ENCODE data around the gene FCRLB. TPM values are rescaled to one million over a fixed set of nuclear protein-coding genes. Genes with fewer than 3 reads are reported as not detected.

Gene FCRLB
- total RNA-seq, 1 experiment from 2014 or later = 0.55 TPM

DNA sequence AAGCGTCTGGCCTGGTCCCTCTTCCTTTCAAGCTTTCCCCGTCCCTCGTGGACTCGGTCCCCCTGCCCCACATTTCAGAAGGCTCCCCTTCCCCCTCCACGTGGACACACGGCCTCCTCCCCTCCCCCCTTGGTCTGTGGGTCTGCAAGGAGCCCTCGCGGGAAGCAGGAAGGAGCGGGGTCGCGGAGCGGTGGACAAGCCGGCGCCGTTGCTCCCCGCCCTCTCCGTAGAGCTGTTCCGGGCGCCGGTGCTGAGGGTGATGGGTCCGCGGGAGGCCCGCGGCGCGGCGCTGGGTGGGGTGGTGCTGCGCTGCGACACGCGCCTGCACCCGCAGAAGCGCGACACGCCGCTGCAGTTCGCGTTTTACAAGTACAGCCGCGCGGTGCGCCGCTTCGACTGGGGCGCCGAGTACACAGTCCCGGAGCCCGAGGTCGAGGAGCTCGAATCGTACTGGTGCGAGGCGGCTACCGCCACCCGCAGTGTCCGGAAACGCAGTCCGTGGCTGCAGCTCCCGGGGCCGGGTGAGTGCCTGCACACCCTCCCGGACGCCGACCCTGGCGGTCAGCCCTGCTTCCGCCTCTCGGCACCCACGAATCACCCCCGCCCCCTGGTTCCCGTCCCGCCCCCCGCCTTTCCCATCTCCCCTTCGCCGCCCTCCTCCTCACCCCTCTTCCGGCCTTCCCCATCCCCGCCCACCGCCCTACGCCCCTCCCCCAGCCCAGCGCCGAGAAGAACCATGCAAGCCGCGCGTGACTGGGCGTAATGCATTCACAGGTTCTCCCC is 5.3 kb downstream of the FCRLB start:
- H3K36me3 ChIP-seq (replicated peaks; ENCODE audit: control insufficient read depth, insufficient read depth, low read length) = no peaks in the 10 kb centered on the region
- H3K27me3 ChIP-seq (ENCODE audit: control insufficient read depth, insufficient read depth, low read length) = peaks cover 50% of the 10 kb centered on the region
- DNase-seq = peak; percentile 95
- H3K4me3 ChIP-seq (ENCODE audit: insufficient read depth, low read depth, low read length) = peak overlapping the region; percentile 99

DNA sequence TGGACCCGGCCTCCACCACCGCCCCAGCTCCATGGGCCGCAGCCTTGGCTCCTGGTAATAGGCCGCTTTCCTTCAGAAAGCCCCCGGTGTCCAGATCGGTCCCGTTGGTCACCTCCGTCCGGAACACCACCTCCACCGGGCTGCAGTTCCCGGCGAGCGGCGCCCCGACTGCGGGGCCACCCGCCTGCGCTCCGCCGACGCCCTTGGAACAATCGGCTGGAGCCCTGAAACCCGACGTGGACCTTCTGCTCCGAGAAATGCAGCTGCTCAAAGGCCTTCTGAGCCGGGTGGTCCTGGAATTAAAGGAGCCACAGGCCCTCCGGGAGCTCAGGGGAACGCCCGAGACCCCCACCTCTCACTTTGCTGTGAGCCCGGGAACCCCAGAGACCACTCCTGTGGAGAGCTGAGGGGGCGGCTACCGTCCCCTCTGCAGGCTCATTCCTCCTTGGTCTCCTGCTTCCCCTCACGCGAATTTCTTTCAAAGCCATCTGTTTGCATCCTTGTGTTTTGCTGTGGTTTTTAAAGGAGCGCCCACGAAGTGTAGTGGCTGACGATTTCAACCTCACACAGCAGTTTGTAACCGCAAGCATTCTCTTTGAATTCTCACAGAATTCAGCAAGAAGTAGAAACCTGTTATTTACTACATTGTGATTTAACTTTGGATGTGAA is 6.0 kb downstream of the FCRLB start:
- no peaks in the 10 kb centered on the region for H3K36me3 ChIP-seq (replicated peaks; ENCODE audit: control insufficient read depth, insufficient read depth, low read length)
- H3K27me3 ChIP-seq (ENCODE audit: control insufficient read depth, insufficient read depth, low read length) = peaks cover 49% of the 10 kb centered on the region
- no peak for DNase-seq
- peak overlapping the region; percentile 99 for H3K4me3 ChIP-seq (ENCODE audit: insufficient read depth, low read depth, low read length)

GRCh38 chr1:161728376-161729226 is 7.3 kb downstream of the FCRLB start:
- H3K36me3 ChIP-seq (replicated peaks; ENCODE audit: control insufficient read depth, insufficient read depth, low read length) = no peaks in the 10 kb centered on the region
- DNase-seq = no peak
- H3K27me3 ChIP-seq (ENCODE audit: control insufficient read depth, insufficient read depth, low read length) = peaks cover 40% of the 10 kb centered on the region
- H3K4me3 ChIP-seq (ENCODE audit: insufficient read depth, low read depth, low read length) = no peak overlapping the region

- H3K27me3 ChIP-seq (ENCODE audit: control insufficient read depth, insufficient read depth, low read length) = peaks cover 31% of the 10 kb centered on the region
- no peak for DNase-seq
- no peak overlapping the region for H3K4me3 ChIP-seq (ENCODE audit: insufficient read depth, low read depth, low read length)
- no peaks in the 10 kb centered on the region for H3K36me3 ChIP-seq (replicated peaks; ENCODE audit: control insufficient read depth, insufficient read depth, low read length)
Measured at GRCh38 chr1:161730050-161730564, 8.8 kb downstream of the FCRLB start.

- no peak overlapping the region for H3K4me3 ChIP-seq (ENCODE audit: insufficient read depth, low read depth, low read length)
- DNase-seq = no peak
- H3K36me3 ChIP-seq (replicated peaks; ENCODE audit: control insufficient read depth, insufficient read depth, low read length) = no peaks in the 10 kb centered on the region
- peaks cover 22% of the 10 kb centered on the region for H3K27me3 ChIP-seq (ENCODE audit: control insufficient read depth, insufficient read depth, low read length)
Measured at GRCh38 chr1:161731241-161731640, 9.9 kb downstream of the FCRLB start.

GRCh38 chr1:161731981-161732718 is 10.8 kb downstream of the FCRLB start:
- DNase-seq = no peak
- H3K27me3 ChIP-seq (ENCODE audit: control insufficient read depth, insufficient read depth, low read length) = peaks cover 15% of the 10 kb centered on the region
- no peaks in the 10 kb centered on the region for H3K36me3 ChIP-seq (replicated peaks; ENCODE audit: control insufficient read depth, insufficient read depth, low read length)
- no peak overlapping the region for H3K4me3 ChIP-seq (ENCODE audit: insufficient read depth, low read depth, low read length)

GRCh38 chr1:161733526-161733925 is 12.2 kb downstream of the FCRLB start:
- Histone ChIP-seq H3K36me3 (replicated peaks; ENCODE audit: control insufficient read depth, insufficient read depth, low read length) (no peaks in the 10 kb centered on the region), H3K4me3 (ENCODE audit: insufficient read depth, low read depth, low read length) (no peak overlapping the region), H3K27me3 (ENCODE audit: control insufficient read depth, insufficient read depth, low read length) (peaks cover 8% of the 10 kb centered on the region)
- DNase-seq = no peak

DNA sequence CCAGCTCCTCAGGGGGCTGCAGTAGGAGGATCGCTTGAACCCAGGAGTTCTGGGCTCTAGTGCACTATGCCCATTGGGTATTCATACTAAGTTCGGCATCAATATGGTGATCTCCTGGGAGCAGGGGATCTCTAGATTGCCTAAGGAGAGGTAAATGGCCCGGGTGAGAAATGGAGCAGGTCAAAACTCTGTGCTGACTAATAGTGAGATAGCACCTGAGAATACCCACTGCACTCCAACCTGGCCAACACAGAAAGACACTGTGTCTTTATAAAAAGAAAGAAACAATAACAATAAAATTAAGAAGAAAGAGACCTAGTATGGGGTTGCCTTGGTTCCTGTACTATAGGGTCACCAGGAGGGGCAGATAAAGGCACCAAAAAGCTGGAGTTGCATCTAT is 14.5 kb downstream of the FCRLB start:
- no peak for DNase-seq

DNA sequence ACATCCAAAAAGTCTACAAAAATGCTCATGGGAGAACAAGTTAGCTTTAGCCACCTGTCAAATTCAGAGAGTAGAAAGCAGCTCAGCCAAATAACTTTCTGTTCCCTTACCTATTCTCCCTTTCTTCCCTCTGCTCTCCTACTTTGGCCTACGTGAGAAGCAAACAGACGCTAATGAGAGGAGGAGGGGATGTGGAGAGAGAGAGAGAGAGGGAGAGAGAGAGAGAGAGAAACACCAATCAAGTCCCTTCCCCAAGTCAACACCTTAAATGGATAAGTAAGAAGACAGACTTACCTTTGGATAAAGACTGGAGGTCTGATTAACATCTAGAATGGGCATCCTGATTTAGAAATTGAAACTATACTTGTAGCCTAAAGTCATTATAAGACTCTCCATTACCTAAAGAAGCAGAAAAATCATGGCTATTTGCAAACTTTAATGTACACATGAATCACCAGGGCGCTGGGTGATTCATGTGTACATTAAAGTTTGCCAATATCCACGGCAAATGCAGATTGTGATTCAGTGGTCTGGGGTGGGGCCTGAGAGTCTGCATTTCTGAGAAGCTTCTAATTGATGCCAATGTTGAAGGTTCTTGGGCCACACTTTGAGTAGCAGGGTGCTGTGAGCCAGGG is 15.1 kb downstream of the FCRLB start:
- no peak overlapping the region for H3K4me3 ChIP-seq (ENCODE audit: insufficient read depth, low read depth, low read length)
- DNase-seq = no peak
- H3K27me3 ChIP-seq (ENCODE audit: control insufficient read depth, insufficient read depth, low read length) = peaks cover 2% of the 10 kb centered on the region
- no peaks in the 10 kb centered on the region for H3K36me3 ChIP-seq (replicated peaks; ENCODE audit: control insufficient read depth, insufficient read depth, low read length)

More for the DNA sequence above, 14.5 kb downstream of the FCRLB start:
- H3K27me3 ChIP-seq (ENCODE audit: control insufficient read depth, insufficient read depth, low read length) = peaks cover 2% of the 10 kb centered on the region
- no peak overlapping the region for H3K4me3 ChIP-seq (ENCODE audit: insufficient read depth, low read depth, low read length)
- H3K36me3 ChIP-seq (replicated peaks; ENCODE audit: control insufficient read depth, insufficient read depth, low read length) = no peaks in the 10 kb centered on the region

GRCh38 chr1:161737625-161738024 is 16.3 kb downstream of the FCRLB start:
- H3K4me3 ChIP-seq (ENCODE audit: insufficient read depth, low read depth, low read length) = no peak overlapping the region
- DNase-seq = no peak
- peaks cover 2% of the 10 kb centered on the region for H3K27me3 ChIP-seq (ENCODE audit: control insufficient read depth, insufficient read depth, low read length)
- no peaks in the 10 kb centered on the region for H3K36me3 ChIP-seq (replicated peaks; ENCODE audit: control insufficient read depth, insufficient read depth, low read length)

DNA sequence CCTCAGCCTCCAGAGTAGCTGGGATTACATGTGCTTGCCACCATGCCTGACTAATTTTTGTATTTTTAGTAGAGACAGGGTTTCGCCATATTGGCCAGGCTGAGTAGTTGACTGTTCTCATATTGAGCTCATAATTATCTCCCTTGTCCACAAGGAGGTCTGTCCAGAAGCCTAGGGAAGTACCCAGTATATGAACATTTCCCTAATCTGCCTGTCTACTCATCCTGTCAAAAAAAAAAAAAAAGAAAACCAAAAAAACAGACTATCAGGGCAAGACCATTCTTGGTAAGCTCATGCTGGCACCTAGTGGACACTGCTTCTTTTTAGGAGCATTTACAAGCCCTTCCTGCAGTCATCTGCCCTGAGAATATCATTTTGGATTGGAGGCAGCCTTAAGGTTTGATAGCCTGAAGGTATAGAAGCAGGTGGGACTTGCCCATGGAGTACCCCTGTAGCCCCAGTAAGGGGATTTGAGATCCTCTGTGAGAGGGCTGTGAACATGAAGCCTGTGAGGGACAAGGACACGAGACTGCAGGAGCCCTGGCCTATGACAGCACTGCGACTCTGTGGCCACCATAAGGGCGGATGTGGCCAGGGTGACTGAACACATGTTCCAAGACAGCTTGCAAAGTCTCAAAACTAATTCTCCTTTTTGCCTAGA is 17.4 kb downstream of the FCRLB start:
- no peak for DNase-seq
- Histone ChIP-seq H3K4me3 (ENCODE audit: insufficient read depth, low read depth, low read length) (no peak overlapping the region), H3K36me3 (replicated peaks; ENCODE audit: control insufficient read depth, insufficient read depth, low read length) (no peaks in the 10 kb centered on the region), H3K27me3 (ENCODE audit: control insufficient read depth, insufficient read depth, low read length) (peaks cover 2% of the 10 kb centered on the region)

- DNase-seq = no peak
- no peak overlapping the region for H3K4me3 ChIP-seq (ENCODE audit: insufficient read depth, low read depth, low read length)
- H3K27me3 ChIP-seq (ENCODE audit: control insufficient read depth, insufficient read depth, low read length) = peaks cover 2% of the 10 kb centered on the region
- H3K36me3 ChIP-seq (replicated peaks; ENCODE audit: control insufficient read depth, insufficient read depth, low read length) = no peaks in the 10 kb centered on the region
Measured at GRCh38 chr1:161739865-161740566, 18.7 kb downstream of the FCRLB start.

DNA sequence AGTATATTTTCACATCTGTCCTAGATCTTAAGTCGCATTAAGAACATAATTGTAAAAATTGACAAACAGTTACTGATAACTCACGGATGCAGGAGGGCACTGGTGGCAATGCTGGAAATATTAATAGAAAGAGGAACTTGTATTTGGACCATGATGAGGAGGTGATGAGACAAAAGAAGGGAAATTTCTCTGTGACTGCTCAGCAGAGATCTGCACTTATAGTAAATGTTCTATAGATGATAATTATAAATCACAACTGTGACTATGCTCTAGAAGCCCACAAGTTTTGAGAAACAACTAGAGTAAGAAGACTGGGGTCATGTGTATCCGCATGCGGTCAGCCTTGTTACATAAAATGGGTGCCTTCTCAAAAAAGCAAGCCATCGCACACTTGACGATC is 19.6 kb downstream of the FCRLB start:
- Histone ChIP-seq H3K36me3 (replicated peaks; ENCODE audit: control insufficient read depth, insufficient read depth, low read length) (no peaks in the 10 kb centered on the region), H3K27me3 (ENCODE audit: control insufficient read depth, insufficient read depth, low read length) (peaks cover 2% of the 10 kb centered on the region), H3K4me3 (ENCODE audit: insufficient read depth, low read depth, low read length) (no peak overlapping the region)
- no peak for DNase-seq

All from H7 (cell line).